Measurements from ENCODE around the gene TRAF7. TPM values are rescaled to one million over a fixed set of nuclear protein-coding genes. Genes with fewer than 3 reads are reported as not detected.

The TRAF7 gene
- total RNA-seq, 1 experiment from 2014 or later: 160 TPM

GRCh38 chr16:2184346-2184745 lies 28.8 kb downstream of the TRAF7 start:
- Histone ChIP-seq H3K4me1 (ENCODE audit: control insufficient read depth in 1 of 2, insufficient read depth in 2 of 2, low read length in 2 of 2) (no peaks in the 10 kb centered on the region), H4K20me1 (ENCODE audit: insufficient read depth) (no peaks in the 10 kb centered on the region), H3K27me3 (ENCODE audit: insufficient read depth, low read length) (no peaks in the 10 kb centered on the region), H3K9me2 (ENCODE audit: insufficient read depth) (no peaks in the 10 kb centered on the region), H3K36me3 (ENCODE audit: control insufficient read depth in 1 of 2, insufficient read depth in 2 of 2, low read length in 2 of 2) (no peaks in the 10 kb centered on the region), H3K9ac (ENCODE audit: low read length) (no peak overlapping the region), H3K4me3 (replicated peaks in 1 of 2; ENCODE audit: low read depth in 1 of 2, low read length in 2 of 2) (no peak overlapping the region), H3K79me2 (ENCODE audit: insufficient read depth, low read length) (no peaks in the 10 kb centered on the region), H3K9me3 (ENCODE audit: control insufficient read depth in 1 of 2, insufficient read depth in 1 of 2, low read depth in 1 of 2, low read length in 2 of 2) (no peaks in the 10 kb centered on the region), H3K4me2 (ENCODE audit: low read length) (no peak overlapping the region), H3K27ac (ENCODE audit: low read depth, low read length) (no peak overlapping the region), H2AFZ (ENCODE audit: low read depth, low read length, poor library complexity, severe bottlenecking) (no peak overlapping the region)
- DNase-seq (ENCODE audit: low read depth, low spot score): no peak
- RAD21 ChIA-PET (ENCODE audit: low non-redundant PET in 1 of 2, low total read pairs in 2 of 2, uncharacterized antibody in 2 of 2, unreplicated experiment in 2 of 2): no interaction called here
- TF ChIP-seq RAD21 (IDR thresholded peaks at IDR 0.05; ENCODE audit: low read depth) (no peak), TCF7L2 (IDR thresholded peaks at IDR 0.05; ENCODE audit: borderline replicate concordance, extremely low read depth, insufficient read depth, insufficient read length) (no peak), ZBTB33 (IDR thresholded peaks at IDR 0.05; ENCODE audit: extremely low read depth, insufficient replicate concordance, low read length) (no peak), CTCF (IDR thresholded peaks at IDR 0.05 in 2 of 3, conservative IDR thresholded peaks at IDR 0.05 in 1 of 3; ENCODE audit: borderline replicate concordance in 1 of 3, insufficient read depth in 1 of 3, low read depth in 2 of 3, low read length in 2 of 3) (no peak), ELF1 (IDR thresholded peaks at IDR 0.05; ENCODE audit: borderline replicate concordance, low read depth) (no peak), FOSL1 (IDR thresholded peaks at IDR 0.05; ENCODE audit: low read depth) (no peak), POLR2A (IDR thresholded peaks at IDR 0.05; ENCODE audit: borderline replicate concordance, extremely low read depth, insufficient read depth, insufficient read length) (no peak), MAX (IDR thresholded peaks at IDR 0.05) (no peak), EZH2phosphoT487 (IDR thresholded peaks at IDR 0.05; ENCODE audit: borderline replicate concordance) (no peak), ZNF274 (IDR thresholded peaks at IDR 0.05; ENCODE audit: low read depth, low read length) (no peak), EGR1 (IDR thresholded peaks at IDR 0.05; ENCODE audit: low read depth) (no peak), JUND (IDR thresholded peaks at IDR 0.05) (no peak), SP1 (IDR thresholded peaks at IDR 0.05; ENCODE audit: low read depth) (no peak), YY1 (IDR thresholded peaks at IDR 0.05; ENCODE audit: extremely low read depth, insufficient replicate concordance, low read depth, low read length) (no peak), ATF3 (IDR thresholded peaks at IDR 0.05) (no peak), CEBPB (IDR thresholded peaks at IDR 0.05; ENCODE audit: low read depth) (no peak), REST (IDR thresholded peaks at IDR 0.05; ENCODE audit: low read depth) (no peak), ZFX (IDR thresholded peaks at IDR 0.05) (no peak), SIN3A (IDR thresholded peaks at IDR 0.05; ENCODE audit: low read depth) (no peak)
- no peak for ATAC-seq
- BruUV-seq (replicated peaks): no TSS peak
- CTCF ChIA-PET: no interaction called here
- POLR2A ChIA-PET: no interaction called here
- intact Hi-C loops (cut with micrococcal nuclease): no loop called here
